GM12874 (cell line): ENCODE data around the gene RAP2A.

Experiments used
- TF ChIP-seq, protein P1 (sequence below): IDR thresholded peaks from 2 replicates; pipeline ENCODE4 v1.5.1; 2011; ENCODE audit warnings: low read depth, mild to moderate bottlenecking, control low read depth, low read length, moderate library complexity; ENCODE audit not compliant: insufficient read depth

The RAP2A gene

DNA sequence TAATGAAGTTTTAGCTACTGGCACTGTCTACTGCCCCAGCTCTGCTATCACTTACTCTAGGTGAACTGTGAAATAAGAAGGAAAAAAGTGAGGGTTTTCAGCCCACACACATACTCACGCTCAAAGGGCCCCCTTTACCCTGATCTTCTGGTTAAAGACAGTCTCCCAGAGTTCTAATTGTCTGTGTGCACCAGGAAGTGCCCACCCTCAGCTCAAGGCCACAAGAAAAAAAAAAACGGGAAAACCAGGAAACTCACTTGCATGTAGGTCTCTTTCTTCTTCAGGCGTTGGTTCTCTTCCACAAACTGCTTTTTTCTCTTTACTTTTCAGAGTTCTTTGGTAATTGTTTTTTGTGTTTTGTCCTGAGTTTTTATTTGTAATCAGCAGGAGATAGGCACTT is 22.1 kb downstream of the RAP2A start:
- TF ChIP-seq, protein P1, sequence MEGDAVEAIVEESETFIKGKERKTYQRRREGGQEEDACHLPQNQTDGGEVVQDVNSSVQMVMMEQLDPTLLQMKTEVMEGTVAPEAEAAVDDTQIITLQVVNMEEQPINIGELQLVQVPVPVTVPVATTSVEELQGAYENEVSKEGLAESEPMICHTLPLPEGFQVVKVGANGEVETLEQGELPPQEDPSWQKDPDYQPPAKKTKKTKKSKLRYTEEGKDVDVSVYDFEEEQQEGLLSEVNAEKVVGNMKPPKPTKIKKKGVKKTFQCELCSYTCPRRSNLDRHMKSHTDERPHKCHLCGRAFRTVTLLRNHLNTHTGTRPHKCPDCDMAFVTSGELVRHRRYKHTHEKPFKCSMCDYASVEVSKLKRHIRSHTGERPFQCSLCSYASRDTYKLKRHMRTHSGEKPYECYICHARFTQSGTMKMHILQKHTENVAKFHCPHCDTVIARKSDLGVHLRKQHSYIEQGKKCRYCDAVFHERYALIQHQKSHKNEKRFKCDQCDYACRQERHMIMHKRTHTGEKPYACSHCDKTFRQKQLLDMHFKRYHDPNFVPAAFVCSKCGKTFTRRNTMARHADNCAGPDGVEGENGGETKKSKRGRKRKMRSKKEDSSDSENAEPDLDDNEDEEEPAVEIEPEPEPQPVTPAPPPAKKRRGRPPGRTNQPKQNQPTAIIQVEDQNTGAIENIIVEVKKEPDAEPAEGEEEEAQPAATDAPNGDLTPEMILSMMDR: no peak

DNA sequence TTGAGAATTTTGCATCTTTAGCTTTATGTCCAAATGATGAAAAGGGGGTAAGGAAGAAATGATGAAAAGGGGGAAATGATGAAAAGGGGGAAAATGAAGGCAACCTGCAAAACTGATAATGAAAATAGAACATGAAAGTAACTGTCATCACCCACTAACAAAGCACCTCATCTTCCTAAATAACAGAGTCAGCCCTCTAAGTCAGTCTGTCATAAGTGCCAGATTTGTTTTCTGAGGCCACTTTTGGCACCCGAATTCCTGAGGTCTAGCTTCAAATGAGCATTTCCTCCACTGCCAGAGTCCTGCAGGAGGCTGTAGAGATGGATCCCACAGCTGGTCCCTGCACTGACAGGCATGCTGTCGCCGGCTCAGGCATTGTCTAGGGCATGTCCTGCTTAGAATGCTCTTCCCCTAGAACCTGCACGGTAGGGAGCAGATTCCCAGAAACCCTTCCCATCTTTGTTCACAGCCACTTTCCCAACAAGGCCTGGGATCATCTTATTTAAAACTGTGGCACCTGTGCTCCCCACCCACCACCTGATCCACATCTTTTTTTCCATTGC is 25.3 kb downstream of the RAP2A start:
- TF ChIP-seq, protein P1: no peak

DNA sequence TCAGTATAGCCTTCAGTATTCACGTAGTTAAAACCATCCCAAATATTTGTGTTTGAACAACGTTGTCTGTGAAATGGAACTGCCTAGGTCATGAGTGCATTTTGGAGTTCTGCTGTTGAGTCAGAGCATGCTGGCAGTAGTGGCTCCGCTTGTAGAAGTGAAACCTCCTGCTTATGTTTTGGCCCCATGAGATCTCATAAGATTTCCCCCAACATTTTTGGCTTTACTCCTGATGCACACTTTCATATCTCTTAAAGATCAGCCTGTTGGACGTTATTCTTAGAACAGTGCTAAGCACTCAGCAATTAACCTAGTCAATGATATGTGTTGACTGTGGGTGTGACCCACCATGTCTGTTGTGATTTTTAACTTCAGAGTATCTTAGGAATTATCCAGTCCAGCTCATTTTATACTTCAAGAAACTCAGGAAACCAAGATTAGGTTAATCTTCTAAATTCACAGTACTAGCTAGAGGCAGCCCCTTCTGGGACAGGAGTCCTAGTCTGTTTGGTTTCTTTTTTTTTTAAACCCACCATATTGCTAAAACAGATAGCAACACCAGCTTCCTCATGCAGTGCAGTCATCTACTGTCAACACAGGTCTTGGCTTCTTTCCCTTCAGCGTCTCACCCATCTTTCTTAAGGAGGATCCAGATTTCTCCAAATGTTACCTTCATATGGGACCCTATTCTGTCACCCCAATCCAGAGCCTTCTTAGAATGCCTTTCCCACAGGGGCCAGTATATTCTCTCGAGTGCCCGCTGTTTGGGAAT is 26.2 kb downstream of the RAP2A start:
- TF ChIP-seq, protein P1: no peak

DNA sequence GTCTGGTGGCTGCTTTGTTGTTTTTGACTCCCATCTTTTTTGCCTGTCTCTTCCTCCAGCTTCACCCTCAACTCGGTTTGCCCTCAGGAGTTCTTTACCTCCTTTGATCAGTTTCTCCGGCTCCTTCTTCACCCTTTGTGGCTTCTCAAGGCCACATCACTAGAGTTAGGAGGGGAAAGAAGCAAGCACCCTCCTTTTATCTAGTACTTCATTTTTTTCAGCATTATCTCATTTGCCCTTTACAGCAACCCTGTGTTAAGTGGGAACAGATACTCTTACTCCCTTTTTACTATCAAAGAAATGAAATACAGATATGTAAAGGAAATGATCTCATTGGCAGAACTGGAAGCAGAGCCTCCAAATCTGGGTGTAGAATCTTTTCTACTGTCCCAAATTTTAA is 26.9 kb downstream of the RAP2A start:
- TF ChIP-seq, protein P1: no peak

DNA sequence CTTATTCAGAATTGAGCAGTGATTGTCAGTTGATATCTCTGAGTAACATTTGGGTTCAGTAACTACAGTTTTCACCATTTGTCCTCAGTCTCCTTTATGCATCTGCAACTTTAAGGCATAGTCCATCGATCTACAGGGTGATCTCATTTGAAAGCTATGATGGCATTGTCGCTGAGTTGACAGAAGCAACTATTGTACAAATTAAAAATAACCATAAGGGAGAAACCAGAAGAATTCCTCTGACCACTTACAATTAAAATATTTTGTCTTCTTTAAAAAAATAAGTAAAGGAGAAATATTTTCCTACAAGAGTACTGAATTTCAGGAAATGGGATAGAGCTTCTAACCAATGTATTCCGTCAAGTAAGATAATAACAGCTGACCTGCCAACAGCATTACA is 30.6 kb downstream of the RAP2A start:
- TF ChIP-seq, protein P1: no peak

DNA sequence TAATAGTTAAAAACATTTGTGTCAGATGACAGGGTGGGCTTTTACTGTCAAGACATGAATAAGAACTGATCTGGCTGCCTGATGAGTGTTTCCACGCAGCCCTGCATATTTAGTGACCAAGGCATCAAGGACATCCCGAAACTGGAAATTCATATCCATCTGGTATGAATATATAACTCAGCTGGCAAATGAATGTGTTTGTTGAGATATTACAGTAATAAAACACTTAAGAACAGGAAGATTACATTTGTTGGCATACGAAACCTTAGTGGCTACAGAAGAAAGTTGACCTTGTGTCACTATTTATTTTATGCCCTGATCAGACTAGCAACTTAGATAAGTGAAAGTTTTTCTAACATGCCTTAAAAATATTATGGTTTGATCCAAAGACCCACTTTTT is 32.8 kb downstream of the RAP2A start:
- TF ChIP-seq, protein P1: no peak

DNA sequence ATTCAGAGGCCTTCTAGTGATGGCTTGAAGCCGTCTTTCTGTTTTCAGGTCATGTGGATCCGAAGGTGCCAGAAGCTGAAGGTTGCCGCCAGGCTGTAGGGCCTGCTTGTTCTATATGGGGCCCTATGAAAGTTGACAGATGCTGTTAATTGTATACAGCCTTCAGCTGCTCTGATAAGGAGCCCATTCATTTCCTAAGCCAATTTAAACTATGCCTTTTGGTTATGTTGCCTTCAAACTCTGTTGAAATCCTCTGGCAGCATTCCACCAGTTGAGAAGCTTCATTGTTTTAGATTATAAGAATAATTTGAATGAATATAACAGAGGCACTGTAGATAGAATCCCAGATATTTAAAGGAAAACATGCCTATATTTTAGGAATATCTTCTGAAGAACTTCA is 34.4 kb downstream of the RAP2A start:
- TF ChIP-seq, protein P1: no peak
